H9 (cell line): ENCODE measurements around the gene DTX3L. TPM values are rescaled to one million over a fixed set of nuclear protein-coding genes. Genes with fewer than 3 reads are reported as not detected.

ENCODE experiments used
- DNase-seq: peaks from one replicate; pipeline ENCODE4 v3.0.0-alpha.2; 2017
- H2AFZ ChIP-seq: one replicate; pipeline ENCODE4 v1.6.1; 2013; ENCODE audit warnings: mild to moderate bottlenecking, low read length, control low read depth, moderate library complexity
- H2AK5ac ChIP-seq: 2 replicates; pipeline ENCODE4 v1.6.1; 2013; ENCODE audit warnings: low read length, control low read depth, mixed read lengths; ENCODE audit not compliant: insufficient read length
- H2BK120ac ChIP-seq: one replicate; pipeline ENCODE4 v1.6.1; 2013; ENCODE audit warnings: low read depth, mild to moderate bottlenecking, low read length, control low read depth, inconsistent platforms; ENCODE audit not compliant: poor library complexity, severe bottlenecking
- H2BK12ac ChIP-seq: 2 replicates; pipeline ENCODE4 v1.6.1; 2013; ENCODE audit warnings: low read length, control low read depth, mixed read lengths, low read depth; ENCODE audit not compliant: insufficient read length
- H2BK15ac ChIP-seq: 2 replicates; pipeline ENCODE4 v1.6.1; 2013; ENCODE audit warnings: low read depth, low read length, control low read depth
- H2BK20ac ChIP-seq: one replicate; pipeline ENCODE4 v1.6.1; 2013; ENCODE audit warnings: low read depth, mild to moderate bottlenecking, low read length, control low read depth, inconsistent platforms; ENCODE audit not compliant: poor library complexity, severe bottlenecking
- H2BK5ac ChIP-seq: 2 replicates; pipeline ENCODE4 v1.6.1; 2013; ENCODE audit warnings: low read length, control low read depth, mixed read lengths; ENCODE audit not compliant: insufficient read length
- H3K14ac ChIP-seq: 2 replicates; pipeline ENCODE4 v1.6.1; 2013; ENCODE audit warnings: low read length, control low read depth; ENCODE audit not compliant: insufficient read depth
- H3K18ac ChIP-seq: 2 replicates; pipeline ENCODE4 v1.6.1; 2013; ENCODE audit warnings: low read depth, mild to moderate bottlenecking, mixed read lengths, low read length, control low read depth; ENCODE audit not compliant: insufficient read length
- H3K23ac ChIP-seq: 2 replicates; pipeline ENCODE4 v1.6.1; 2013; ENCODE audit warnings: low read length, control low read depth, mixed read lengths, low read depth; ENCODE audit not compliant: insufficient read length
- H3K23me2 ChIP-seq: 2 replicates; pipeline ENCODE4 v1.6.1; 2013; ENCODE audit warnings: low read depth, mild to moderate bottlenecking, mixed read lengths, low read length, control low read depth; ENCODE audit not compliant: insufficient read length, poor library complexity, severe bottlenecking
- H3K27ac ChIP-seq: 2 replicates; pipeline ENCODE4 v1.5.1; 2013; ENCODE audit warnings: low read length, control low read depth, mixed read lengths, low read depth; ENCODE audit not compliant: insufficient read length
- H3K27me3 ChIP-seq: 2 replicates; pipeline ENCODE4 v1.6.1; 2013; ENCODE audit warnings: low read length, control low read depth, inconsistent platforms; ENCODE audit not compliant: insufficient read depth
- H3K4ac ChIP-seq: 2 replicates; pipeline ENCODE4 v1.6.1; 2013; ENCODE audit warnings: low read depth, mild to moderate bottlenecking, control low read depth, inconsistent platforms, low read length, moderate library complexity
- H3K4me1 ChIP-seq: 2 replicates; pipeline ENCODE4 v1.6.1; 2013; ENCODE audit warnings: low read length, control low read depth, inconsistent platforms; ENCODE audit not compliant: insufficient read depth
- H3K4me2 ChIP-seq: 2 replicates; pipeline ENCODE4 v1.6.1; 2013; ENCODE audit warnings: low read length, control low read depth, mixed read lengths; ENCODE audit not compliant: insufficient read length, insufficient read depth
- H3K56ac ChIP-seq: 2 replicates; pipeline ENCODE4 v1.6.1; 2013; ENCODE audit warnings: low read depth, mild to moderate bottlenecking, mixed read lengths, low read length, control low read depth; ENCODE audit not compliant: insufficient read length
- H3K79me1 ChIP-seq: 2 replicates; pipeline ENCODE4 v1.6.1; 2013; ENCODE audit warnings: low read depth, mild to moderate bottlenecking, moderate library complexity, low read length, control low read depth, inconsistent platforms; ENCODE audit not compliant: insufficient read depth, poor library complexity, severe bottlenecking
- H3K79me2 ChIP-seq: 2 replicates; pipeline ENCODE4 v1.6.1; 2013; ENCODE audit warnings: low read length, control low read depth, inconsistent platforms; ENCODE audit not compliant: insufficient read depth
- H3K9ac ChIP-seq: 2 replicates; pipeline ENCODE4 v1.6.1; 2013; ENCODE audit warnings: low read length, control low read depth, mixed read lengths; ENCODE audit not compliant: insufficient read length; ENCODE audit errors: extremely low read depth
- H3K9me3 ChIP-seq: one replicate; pipeline ENCODE4 v1.6.1; 2013; ENCODE audit warnings: low read depth, low read length, inconsistent platforms; ENCODE audit not compliant: control insufficient read depth
- H3T11ph ChIP-seq: one replicate; pipeline ENCODE4 v1.6.1; 2013; ENCODE audit warnings: mild to moderate bottlenecking, low read length, control low read depth, inconsistent platforms
- H4K20me1 ChIP-seq: one replicate; pipeline ENCODE4 v1.6.1; 2013; ENCODE audit not compliant: control insufficient read depth, insufficient read length, insufficient read depth
- H4K5ac ChIP-seq: 2 replicates; pipeline ENCODE4 v1.6.1; 2013; ENCODE audit warnings: low read depth, mild to moderate bottlenecking, mixed read lengths, low read length, control low read depth; ENCODE audit not compliant: insufficient read length
- H4K8ac ChIP-seq: replicated peaks from 2 replicates; pipeline ENCODE4 v1.6.1; 2013; ENCODE audit warnings: low read length, control low read depth, mixed read lengths, low read depth; ENCODE audit not compliant: insufficient read length
- H4K91ac ChIP-seq: 2 replicates; pipeline ENCODE4 v1.6.1; 2013; ENCODE audit warnings: low read depth, mild to moderate bottlenecking, moderate library complexity, mixed read lengths, low read length, control low read depth; ENCODE audit not compliant: insufficient read length
- H3K27ac Mint-ChIP-seq, 3 experiments: 2 replicates in 2 of 3; 3 replicates in 1 of 3; pipeline ENCODE4 v1.8.0; 2020 to 2021; ENCODE audit warnings: mixed read lengths in 3 of 3, mild to moderate bottlenecking in 1 of 3, moderate library complexity in 1 of 3
- H3K27me3 Mint-ChIP-seq: 2 replicates; pipeline ENCODE4 v1.8.0; 2021; ENCODE audit warnings: low read depth, mild to moderate bottlenecking, moderate library complexity, mixed read lengths
- H3K36me3 Mint-ChIP-seq, 3 experiments: 2 replicates in 2 of 3; 3 replicates in 1 of 3; pipeline ENCODE4 v1.8.0; 2020 to 2021; ENCODE audit warnings: low read depth in 3 of 3, mixed read lengths in 3 of 3; ENCODE audit not compliant: insufficient read depth in 1 of 3
- H3K4me1 Mint-ChIP-seq, 2 experiments: 2 replicates each; pipeline ENCODE4 v1.8.0; 2020; ENCODE audit warnings: mixed read lengths in 2 of 2
- H3K4me3 Mint-ChIP-seq, 2 experiments: 2 replicates in 1 of 2; 3 replicates in 1 of 2; pipeline ENCODE4 v1.8.0; 2020 to 2021; ENCODE audit warnings: mild to moderate bottlenecking in 2 of 2, mixed read lengths in 2 of 2, moderate library complexity in 1 of 2
- H3K9me3 Mint-ChIP-seq, 2 experiments: 2 replicates in 1 of 2; 3 replicates in 1 of 2; pipeline ENCODE4 v1.8.0; 2020; ENCODE audit warnings: mild to moderate bottlenecking in 2 of 2, mixed read lengths in 2 of 2, moderate library complexity in 1 of 2
- WGBS: extraction: QIAGEN DNeasy Blood & Tissue Kit; methylation state at CpG from one replicate; pipeline ENCODE4 v1.1.7; 2013; ENCODE audit warnings: missing lambda C conversion rate, low lambda C conversion rate, mixed read lengths; ENCODE audit not compliant: insufficient read length; ENCODE audit errors: extremely low coverage; 5-methylcytosine and 5-hydroxymethylcytosine counted together
- total RNA-seq: library from RNA; stranded (reverse); gene quantifications from 2 replicates; pipeline ENCODE4 v1.2.1, GENCODE V29; 2021
- TF ChIP-seq, protein P1 (sequence below): fragments of 200-600 bp; sonication (generic); conservative IDR thresholded peaks from 3 replicates; pipeline ENCODE4 v1.8.0; 2021; ENCODE audit warnings: antibody characterized with exemption, mild to moderate bottlenecking

The DTX3L gene
- total RNA-seq, 1 experiment from 2014 or later, result 7.5 TPM

DNA sequence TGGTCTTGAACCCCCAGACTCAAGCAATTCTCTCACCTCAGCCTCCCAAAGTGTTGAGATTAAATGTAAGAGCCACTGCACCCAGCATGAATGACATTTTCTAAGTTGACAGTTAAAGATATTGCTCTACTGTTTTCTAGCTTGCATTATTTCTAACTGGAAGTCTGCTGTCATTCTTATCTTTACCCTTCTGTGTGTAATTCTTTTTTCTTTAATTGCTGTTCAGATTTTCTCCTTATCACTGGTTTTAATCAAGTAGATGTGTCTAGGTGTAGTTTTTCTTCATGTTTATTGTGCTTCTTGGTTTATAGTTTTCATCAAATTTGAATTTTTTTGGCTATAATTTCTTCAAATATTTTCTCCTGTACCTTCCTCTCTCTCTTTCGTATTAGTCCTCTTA, 18.3 kb downstream of the DTX3L start:
- Histone ChIP-seq H2BK120ac (no peak overlapping the region), H3K27ac (no peak overlapping the region), H2BK12ac (no peak overlapping the region), H2BK15ac (no peak overlapping the region), H3K27me3 (no peaks in the 10 kb centered on the region), H3K18ac (no peak overlapping the region), H3K9ac (no peak overlapping the region), H3K4ac (no peak overlapping the region), H3K56ac (no peak overlapping the region), H4K20me1 (no peaks in the 10 kb centered on the region), H4K91ac (no peak overlapping the region), H3K9me3 (no peaks in the 10 kb centered on the region), H3K23me2 (peaks cover 4% of the 10 kb centered on the region), H3K79me2 (no peaks in the 10 kb centered on the region), H4K8ac (no peak overlapping the region), H3K4me1 (no peaks in the 10 kb centered on the region), H4K5ac (no peak overlapping the region), H2BK5ac (no peak overlapping the region), H3T11ph (no peak overlapping the region), H2AFZ (no peak overlapping the region), H2BK20ac (no peak overlapping the region), H3K79me1 (no peaks in the 10 kb centered on the region), H3K4me2 (no peak overlapping the region), H3K23ac (no peak overlapping the region), H3K14ac (no peak overlapping the region), H2AK5ac (no peak overlapping the region)
- Mint-ChIP-seq H3K4me3 (no peak overlapping the region), H3K36me3 (peaks cover 11 to 26% (median 19%) of the 10 kb centered on the region in 3 experiments), H3K27me3 (peaks cover 9% of the 10 kb centered on the region), H3K9me3 (peaks cover 25 to 29% of the 10 kb centered on the region in 2 experiments), H3K4me1 (peaks cover 5 to 8% of the 10 kb centered on the region in 2 experiments; a peak in 3 of 4 replicates), H3K27ac (no peak overlapping the region)
- no peak for DNase-seq
- TF ChIP-seq, protein P1, sequence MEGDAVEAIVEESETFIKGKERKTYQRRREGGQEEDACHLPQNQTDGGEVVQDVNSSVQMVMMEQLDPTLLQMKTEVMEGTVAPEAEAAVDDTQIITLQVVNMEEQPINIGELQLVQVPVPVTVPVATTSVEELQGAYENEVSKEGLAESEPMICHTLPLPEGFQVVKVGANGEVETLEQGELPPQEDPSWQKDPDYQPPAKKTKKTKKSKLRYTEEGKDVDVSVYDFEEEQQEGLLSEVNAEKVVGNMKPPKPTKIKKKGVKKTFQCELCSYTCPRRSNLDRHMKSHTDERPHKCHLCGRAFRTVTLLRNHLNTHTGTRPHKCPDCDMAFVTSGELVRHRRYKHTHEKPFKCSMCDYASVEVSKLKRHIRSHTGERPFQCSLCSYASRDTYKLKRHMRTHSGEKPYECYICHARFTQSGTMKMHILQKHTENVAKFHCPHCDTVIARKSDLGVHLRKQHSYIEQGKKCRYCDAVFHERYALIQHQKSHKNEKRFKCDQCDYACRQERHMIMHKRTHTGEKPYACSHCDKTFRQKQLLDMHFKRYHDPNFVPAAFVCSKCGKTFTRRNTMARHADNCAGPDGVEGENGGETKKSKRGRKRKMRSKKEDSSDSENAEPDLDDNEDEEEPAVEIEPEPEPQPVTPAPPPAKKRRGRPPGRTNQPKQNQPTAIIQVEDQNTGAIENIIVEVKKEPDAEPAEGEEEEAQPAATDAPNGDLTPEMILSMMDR, result no peak
- no CpG with 5 or more reads among the region's 1 CpG for WGBS
